RWPE2 (cell line): Measurements from ENCODE around the gene NPRL2.
A peak's percentile ranks its signal among the peaks of the same experiment; 100 is the strongest.

Experiments
- ATAC-seq: fragments of 200-7000 bp; cut with Tn5 transposase; 3 replicates; pipeline ENCODE4 v1.9.1; 2021; ENCODE audit warnings: low read depth
- DNase-seq: peaks from one replicate; pipeline ENCODE4 v3.0.0-alpha.2; 2020; ENCODE audit warnings: low spot score
- H3K27ac ChIP-seq: fragments of 450-650 bp; 2 replicates; pipeline ENCODE4 v1.5.1; 2017; ENCODE audit warnings: mild to moderate bottlenecking; ENCODE audit not compliant: poor library complexity, severe bottlenecking
- H3K27me3 ChIP-seq: fragments of 250-450 bp; sonication (Bioruptor Pico); 2 replicates; pipeline ENCODE4 v1.5.1; 2021; ENCODE audit warnings: mild to moderate bottlenecking, moderate library complexity; ENCODE audit not compliant: insufficient read depth, poor library complexity, severe bottlenecking
- H3K36me3 ChIP-seq: fragments of 250-450 bp; sonication (Bioruptor Pico); 2 replicates; pipeline ENCODE4 v1.5.1; 2020; ENCODE audit warnings: low read depth, mild to moderate bottlenecking, moderate library complexity
- H3K4me1 ChIP-seq: fragments of 250-450 bp; sonication (Bioruptor Pico); 2 replicates; pipeline ENCODE4 v1.5.1; 2021; ENCODE audit warnings: mild to moderate bottlenecking, moderate library complexity; ENCODE audit not compliant: insufficient read depth, poor library complexity, severe bottlenecking
- H3K4me3 ChIP-seq: fragments of 250-450 bp; sonication (Bioruptor Pico); 2 replicates; pipeline ENCODE4 v1.5.1; 2021; ENCODE audit warnings: mild to moderate bottlenecking, moderate library complexity; ENCODE audit not compliant: severe bottlenecking
- H3K9me3 ChIP-seq: fragments of 250-450 bp; sonication (Bioruptor Pico); 2 replicates; pipeline ENCODE4 v1.5.1; 2021; ENCODE audit warnings: mild to moderate bottlenecking, moderate library complexity; ENCODE audit not compliant: severe bottlenecking
- CTCF ChIP-seq: fragments of 450-650 bp; IDR thresholded peaks from one replicate; pipeline ENCODE4 v1.5.1; 2017; ENCODE audit warnings: mild to moderate bottlenecking, moderate library complexity; ENCODE audit not compliant: poor library complexity, severe bottlenecking

The NPRL2 gene

GRCh38 chr3:50370594-50370993 is 20.0 kb upstream of the NPRL2 start:
- H3K9me3 ChIP-seq: no peaks in the 10 kb centered on the region
- DNase-seq (no peak), ATAC-seq (no peak)
- no peak overlapping the region for H3K27ac ChIP-seq
- peaks cover 7% of the 10 kb centered on the region for H3K4me1 ChIP-seq
- H3K27me3 ChIP-seq: no peaks in the 10 kb centered on the region
- TF ChIP-seq CTCF: no peak
- no peak overlapping the region for H3K4me3 ChIP-seq
- no peaks in the 10 kb centered on the region for H3K36me3 ChIP-seq

GRCh38 chr3:50369012-50369670 is 18.6 kb upstream of the NPRL2 start:
- no peaks in the 10 kb centered on the region for H3K27me3 ChIP-seq
- H3K36me3 ChIP-seq: no peaks in the 10 kb centered on the region
- no peak overlapping the region for H3K27ac ChIP-seq
- H3K4me3 ChIP-seq: no peak overlapping the region
- no peaks in the 10 kb centered on the region for H3K9me3 ChIP-seq
- no peak for TF ChIP-seq CTCF
- ATAC-seq (no peak), DNase-seq (no peak)
- peaks cover 7% of the 10 kb centered on the region for H3K4me1 ChIP-seq

- TF ChIP-seq CTCF: no peak
- H3K4me3 ChIP-seq: peak overlapping the region; percentile 32
- H3K36me3 ChIP-seq: no peaks in the 10 kb centered on the region
- DNase-seq (no peak), ATAC-seq (no peak)
- H3K27ac ChIP-seq: no peak overlapping the region
- H3K27me3 ChIP-seq: no peaks in the 10 kb centered on the region
- peaks cover 7% of the 10 kb centered on the region for H3K4me1 ChIP-seq
- no peaks in the 10 kb centered on the region for H3K9me3 ChIP-seq
Observed at GRCh38 chr3:50365842-50366220, 15.3 kb upstream of the NPRL2 start.

GRCh38 chr3:50365080-50365841 is 14.7 kb upstream of the NPRL2 start:
- Histone ChIP-seq H3K9me3 (no peaks in the 10 kb centered on the region), H3K27me3 (no peaks in the 10 kb centered on the region), H3K4me1 (peaks cover 7% of the 10 kb centered on the region), H3K27ac (no peak overlapping the region), H3K36me3 (no peaks in the 10 kb centered on the region), H3K4me3 (peak overlapping the region; percentile 32)
- TF ChIP-seq CTCF: no peak
- DNase-seq (peak; percentile 92), ATAC-seq (peak; percentile 87)
